Stimulated activated CD4-positive, alpha-beta T cell treated with anti-CD3 and anti-CD28 coated beads, Interleukin-15, amount 100 ng/mL, for 1 hour (primary cell): Measurements from ENCODE around the gene TNPO3.
"Not testable (repeated sequence)": the region's sequence is repeated elsewhere in the genome, so short reads cannot be mapped to it uniquely, and the experiment has no call there.

Source experiments
- DNase-seq, 2 donors: peaks; one replicate each; pipeline ENCODE4 v3.0.0-alpha.2; 2020; ENCODE audit warnings: low read depth in 1 of 2, low spot score in 1 of 2

The TNPO3 gene

DNA sequence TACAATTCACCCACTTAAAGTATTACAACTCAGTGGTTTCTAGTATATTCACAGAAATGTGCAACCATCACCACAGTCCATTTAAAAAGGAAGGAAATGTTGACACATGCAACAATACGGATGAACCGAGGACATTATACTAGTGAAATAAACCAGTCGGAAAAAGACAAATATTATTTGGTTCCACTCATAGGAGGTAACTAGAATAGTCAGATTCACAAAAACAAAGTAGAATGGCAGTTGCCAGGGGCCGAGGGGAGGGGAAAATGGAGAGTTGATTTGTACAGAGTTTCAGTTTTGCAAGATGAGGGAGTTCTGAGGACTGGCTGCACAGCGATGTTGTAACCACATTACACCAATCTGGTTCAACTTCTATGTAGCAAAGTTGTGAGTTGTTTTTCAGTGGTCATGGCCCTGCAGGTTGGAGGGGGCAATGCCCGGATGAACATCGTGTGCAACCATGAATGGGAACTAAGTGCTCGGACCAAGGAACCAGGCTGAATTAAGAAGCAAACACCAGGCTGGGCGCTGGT is 17.6 kb upstream of the TNPO3 start:
- no peak for DNase-seq

- no peak for DNase-seq
These were observed 14.1 kb upstream of the TNPO3 start for GRCh38 chr7:129069021-129069420.

DNA sequence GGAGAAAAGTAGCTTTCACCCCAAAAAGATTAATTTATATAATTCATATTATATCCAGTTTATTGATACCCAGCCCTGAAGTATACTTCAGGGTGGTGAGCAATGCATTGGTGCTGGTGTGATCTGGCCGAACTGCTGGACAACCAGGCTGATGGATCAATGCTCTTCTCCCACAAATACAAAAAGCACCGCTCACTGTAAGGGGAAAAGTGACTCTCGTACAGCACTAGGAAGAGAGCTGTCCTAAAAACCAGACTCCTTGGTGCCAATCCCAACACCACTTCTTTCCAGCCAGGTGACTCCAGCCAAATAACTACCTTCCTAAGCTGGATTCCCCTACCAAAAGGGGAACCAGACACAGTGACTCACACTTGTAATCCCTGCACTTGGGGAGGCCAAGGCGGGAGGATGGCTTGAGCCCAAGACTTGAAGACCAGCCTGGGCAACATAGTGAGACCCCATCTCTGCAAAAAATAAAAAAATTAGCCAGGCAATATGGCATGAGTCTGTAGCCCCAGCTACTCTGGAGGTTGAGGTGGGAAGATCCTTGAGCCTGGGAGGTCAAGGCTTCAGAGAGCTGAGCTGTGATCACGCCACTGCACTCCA is 13.1 kb upstream of the TNPO3 start:
- no peak for DNase-seq

DNA sequence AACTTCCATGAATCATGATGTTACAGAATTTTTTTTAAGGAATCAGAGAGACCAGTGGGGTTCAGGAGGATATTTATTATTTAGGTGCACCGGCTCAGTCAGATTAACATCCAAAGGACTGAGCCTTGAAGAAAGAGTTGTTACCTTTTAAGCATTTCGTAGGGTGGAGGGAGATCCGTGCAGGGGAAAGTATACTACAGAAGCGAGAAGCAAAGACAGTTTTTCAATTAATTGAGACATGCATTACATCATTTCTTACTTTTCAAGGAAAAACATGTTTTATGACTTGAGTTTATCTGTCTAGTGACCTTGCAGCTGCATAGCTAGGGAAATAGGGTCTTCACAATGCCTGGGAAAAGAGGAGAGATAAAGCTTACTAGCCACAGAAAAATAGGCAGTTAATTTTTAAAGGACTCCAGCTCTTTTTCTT is 12.2 kb upstream of the TNPO3 start:
- DNase-seq, result not testable (repeated sequence)

- no peak for DNase-seq
These were observed 11.6 kb upstream of the TNPO3 start for GRCh38 chr7:129066290-129067131.

- no peak for DNase-seq
These were observed 1.1 kb upstream of the TNPO3 start for GRCh38 chr7:129055861-129056464.

- no peak for DNase-seq
These were observed 444 bp upstream of the TNPO3 start for GRCh38 chr7:129055294-129055816.

- DNase-seq, result no peak
These were observed 923 bp downstream of the TNPO3 start for GRCh38 chr7:129053938-129054437.

DNA sequence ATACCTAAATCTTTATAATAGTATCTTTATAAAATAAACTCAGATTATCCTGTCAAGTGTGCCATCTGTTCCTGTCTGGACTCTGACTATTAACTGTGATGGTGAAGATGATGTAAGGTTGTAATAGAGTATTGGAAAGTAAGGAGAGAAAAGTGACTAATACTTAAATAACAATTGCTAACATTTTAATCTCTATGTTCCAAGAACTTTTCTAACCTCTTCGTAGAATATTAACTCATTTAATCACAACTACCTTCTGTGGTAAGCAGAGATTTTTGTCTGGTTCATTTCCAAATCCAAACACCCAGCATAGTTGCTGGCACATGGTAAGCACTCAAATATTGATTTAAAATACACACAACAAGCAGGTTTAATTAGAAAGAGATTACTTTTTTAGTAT is 2.5 kb downstream of the TNPO3 start:
- no peak for DNase-seq

- DNase-seq, result not testable (repeated sequence)
These were observed 3.5 kb downstream of the TNPO3 start for GRCh38 chr7:129051459-129051858.

DNA sequence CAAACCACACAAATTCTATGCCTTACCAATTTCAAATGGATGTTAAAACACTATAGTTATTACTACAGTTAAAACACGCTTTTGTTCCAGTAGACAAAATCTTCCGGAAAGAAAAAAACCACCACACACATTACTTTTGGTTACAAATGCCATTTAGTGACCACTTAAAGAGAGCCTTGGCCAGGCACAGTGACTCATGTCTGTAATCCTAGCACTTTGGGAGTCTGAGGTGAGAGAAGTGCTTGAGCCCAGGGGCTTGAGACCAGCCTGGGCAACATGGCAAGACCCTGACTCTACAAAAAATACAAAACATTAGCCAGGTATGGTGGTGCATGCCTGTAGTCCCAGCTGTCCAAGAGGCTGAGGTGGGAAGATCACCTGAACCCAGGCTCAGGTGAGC is 7.2 kb downstream of the TNPO3 start:
- no peak for DNase-seq

GRCh38 chr7:129045682-129046081 is 9.2 kb downstream of the TNPO3 start:
- no peak for DNase-seq

DNA sequence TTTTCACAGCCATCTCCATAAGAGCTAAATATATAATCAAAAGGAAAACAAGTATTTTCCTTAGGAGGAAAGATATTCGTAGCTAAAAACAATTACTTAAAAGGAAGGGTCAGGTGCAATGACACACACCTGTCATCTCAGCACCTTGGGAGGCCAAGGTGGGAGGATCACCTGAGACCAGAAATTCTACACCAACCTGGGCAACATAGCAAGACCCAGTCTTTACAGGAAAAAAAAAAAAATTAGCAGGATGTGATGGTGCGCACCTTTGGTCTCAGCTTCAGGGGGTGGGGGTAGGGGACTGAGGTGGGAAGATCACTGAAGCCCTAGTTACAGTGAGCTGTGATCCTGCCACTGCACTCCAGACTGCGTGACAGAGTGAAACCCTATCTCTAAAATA is 11.9 kb downstream of the TNPO3 start:
- no peak for DNase-seq

GRCh38 chr7:129041142-129042085 is 13.5 kb downstream of the TNPO3 start:
- no peak for DNase-seq

DNA sequence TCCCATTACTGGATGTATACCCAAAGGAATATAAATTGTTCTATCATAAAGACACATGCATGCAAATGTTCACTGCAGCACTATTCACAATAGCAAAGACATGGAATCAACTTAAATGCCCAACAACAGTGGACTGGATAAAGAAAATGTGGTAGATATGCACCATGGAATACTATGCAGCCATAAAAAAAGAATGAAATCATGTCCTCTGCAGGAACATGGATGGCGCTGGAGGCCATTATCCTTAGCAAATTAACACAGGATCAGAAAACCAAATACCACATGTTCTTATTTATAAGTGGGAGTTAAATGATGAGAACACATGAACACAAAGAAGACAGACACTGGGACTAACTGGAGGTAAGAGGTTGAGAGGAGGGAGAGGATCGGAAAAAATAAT is 16.4 kb downstream of the TNPO3 start:
- not testable (repeated sequence) for DNase-seq

DNA sequence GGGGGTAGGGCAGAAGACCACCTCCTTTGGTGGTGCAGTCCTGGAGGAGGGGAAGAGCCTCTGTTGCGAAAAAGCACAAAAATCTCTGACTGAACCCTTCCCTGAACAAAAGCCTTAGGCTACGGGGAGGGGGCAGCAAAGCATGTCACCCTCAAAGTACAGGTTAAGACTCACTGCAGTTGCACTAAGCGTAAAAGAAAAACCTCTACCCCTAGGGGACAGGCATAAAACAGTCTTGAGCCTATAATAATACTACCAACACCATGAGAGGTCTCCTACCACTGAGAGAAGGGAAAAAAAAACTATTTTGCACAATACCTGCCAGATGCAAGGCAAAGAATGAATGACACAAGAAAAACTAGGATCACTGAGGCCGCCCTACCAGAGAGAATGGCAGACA is 17.3 kb downstream of the TNPO3 start:
- no peak for DNase-seq

- DNase-seq, result no peak
These were observed 22.9 kb downstream of the TNPO3 start for GRCh38 chr7:129032017-129032416.

- no peak for DNase-seq
These were observed 24.5 kb downstream of the TNPO3 start for GRCh38 chr7:129030440-129030839.

DNA sequence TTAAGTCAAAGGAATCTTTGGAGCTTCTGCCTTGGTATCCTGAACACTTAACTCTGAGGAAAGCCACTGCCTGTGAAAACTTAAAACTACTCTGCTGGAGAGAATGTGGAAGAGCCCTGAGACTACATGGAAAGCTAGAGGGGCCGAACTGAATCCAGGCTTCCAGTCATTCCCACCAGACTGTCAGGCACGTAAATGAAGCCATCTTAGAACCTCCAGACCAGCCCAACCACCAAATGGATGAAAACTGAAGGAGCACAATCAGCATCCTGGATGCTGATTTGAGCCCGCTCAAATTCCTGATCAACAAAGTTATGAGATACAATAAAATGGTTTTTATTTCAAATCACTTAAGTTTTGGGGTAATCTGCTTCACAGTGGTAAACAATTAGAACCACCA is 30.8 kb downstream of the TNPO3 start:
- DNase-seq, result no peak

- DNase-seq, result no peak
These were observed 33.3 kb downstream of the TNPO3 start for GRCh38 chr7:129021656-129022055.
